GM12892 (cell line): ENCODE data around the gene OPHN1.

ENCODE experiments used
- POLR2A ChIP-seq: IDR thresholded peaks from 2 replicates; pipeline ENCODE4 v1.6.1; 2011; ENCODE audit warnings: low read depth, low read length, control low read depth
- POLR2AphosphoS5 ChIP-seq: IDR thresholded peaks from 2 replicates; pipeline ENCODE4 v1.6.1; 2011; ENCODE audit warnings: low read depth, low read length, control low read depth
- TAF1 ChIP-seq: IDR thresholded peaks from 2 replicates; pipeline ENCODE4 v1.6.1; 2011; ENCODE audit warnings: low read depth, mild to moderate bottlenecking, control low read depth, low read length, borderline replicate concordance

- TF ChIP-seq POLR2AphosphoS5 (no peak), POLR2A (no peak), TAF1 (no peak)
These were observed 324.1 kb downstream of the OPHN1 start for GRCh38 chrX:68109162-68109561.
